IPS-18c (cell line): ENCODE measurements around the gene EPN2.
"Not testable (repeated sequence)": the region's sequence is repeated elsewhere in the genome, so short reads cannot be mapped to it uniquely, and the experiment has no call there.

ENCODE experiments used
- H3K4me3 ChIP-seq: 2 replicates; pipeline ENCODE4 v1.7.0; 2013; ENCODE audit warnings: low read depth, mild to moderate bottlenecking, low read length, moderate library complexity; ENCODE audit not compliant: insufficient read depth
- H3K9me3 ChIP-seq: one replicate; pipeline ENCODE4 v1.6.1; 2013; ENCODE audit warnings: mild to moderate bottlenecking, low read length, moderate library complexity; ENCODE audit not compliant: control insufficient read depth, insufficient read depth

The EPN2 gene

GRCh38 chr17:19341641-19342610 is 104.8 kb downstream of the EPN2 start:
- no peak overlapping the region for H3K4me3 ChIP-seq
- H3K9me3 ChIP-seq = no peaks in the 10 kb centered on the region

GRCh38 chr17:19342611-19343255 is 105.6 kb downstream of the EPN2 start:
- H3K9me3 ChIP-seq = no peaks in the 10 kb centered on the region
- H3K4me3 ChIP-seq = no peak overlapping the region

- H3K4me3 ChIP-seq = no peak overlapping the region
Measured at GRCh38 chr17:19343256-19343630, 106.1 kb downstream of the EPN2 start.

GRCh38 chr17:19343671-19344151 is 106.5 kb downstream of the EPN2 start:
- H3K4me3 ChIP-seq = no peak overlapping the region

More at GRCh38 chr17:19343256-19343630, 106.1 kb downstream of the EPN2 start:
- H3K9me3 ChIP-seq = no peaks in the 10 kb centered on the region

GRCh38 chr17:19344311-19345066 is 107.3 kb downstream of the EPN2 start:
- no peaks in the 10 kb centered on the region for H3K9me3 ChIP-seq

More at GRCh38 chr17:19343671-19344151, 106.5 kb downstream of the EPN2 start:
- no peaks in the 10 kb centered on the region for H3K9me3 ChIP-seq

GRCh38 chr17:19345067-19345460 is 107.9 kb downstream of the EPN2 start:
- Histone ChIP-seq H3K4me3 (no peak overlapping the region), H3K9me3 (no peaks in the 10 kb centered on the region)

More at GRCh38 chr17:19344311-19345066, 107.3 kb downstream of the EPN2 start:
- no peak overlapping the region for H3K4me3 ChIP-seq

- Histone ChIP-seq H3K9me3 (no peaks in the 10 kb centered on the region), H3K4me3 (no peak overlapping the region)
Measured at GRCh38 chr17:19345486-19346350, 108.6 kb downstream of the EPN2 start.

GRCh38 chr17:19346351-19347255 is 109.4 kb downstream of the EPN2 start:
- Histone ChIP-seq H3K9me3 (no peaks in the 10 kb centered on the region), H3K4me3 (no peak overlapping the region)

GRCh38 chr17:19347323-19348080 is 110.3 kb downstream of the EPN2 start:
- Histone ChIP-seq H3K4me3 (no peak overlapping the region), H3K9me3 (no peaks in the 10 kb centered on the region)

GRCh38 chr17:19348081-19348650 is 111.0 kb downstream of the EPN2 start:
- Histone ChIP-seq H3K4me3 (no peak overlapping the region), H3K9me3 (no peaks in the 10 kb centered on the region)

GRCh38 chr17:19348806-19349205 is 111.6 kb downstream of the EPN2 start:
- H3K9me3 ChIP-seq = no peaks in the 10 kb centered on the region

GRCh38 chr17:19353401-19353800 is 116.2 kb downstream of the EPN2 start:
- H3K9me3 ChIP-seq, H3K4me3 ChIP-seq: not testable (repeated sequence)

More at GRCh38 chr17:19348806-19349205, 111.6 kb downstream of the EPN2 start:
- no peak overlapping the region for H3K4me3 ChIP-seq

- Histone ChIP-seq H3K9me3 (no peaks in the 10 kb centered on the region), H3K4me3 (no peak overlapping the region)
Measured at GRCh38 chr17:19354748-19355147, 117.6 kb downstream of the EPN2 start.

- Histone ChIP-seq H3K9me3 (no peaks in the 10 kb centered on the region), H3K4me3 (no peak overlapping the region)
Measured at GRCh38 chr17:19357351-19357750, 120.2 kb downstream of the EPN2 start.

GRCh38 chr17:19357761-19358160 is 120.6 kb downstream of the EPN2 start:
- H3K4me3 ChIP-seq = no peak overlapping the region
- no peaks in the 10 kb centered on the region for H3K9me3 ChIP-seq
